Central memory CD8-positive, alpha-beta T cell (primary cell): ENCODE data around the gene TPCN2.

Experiments
- ATAC-seq: fragments of 150-1000 bp; cut with Tn5 transposase; replicated peaks from 2 replicates; pipeline ENCODE4 v1.10.0; 2022; ENCODE audit warnings: mild to moderate bottlenecking, moderate FRiP score, moderate number of reproducible peaks; ENCODE audit not compliant: poor library complexity, severe bottlenecking; ENCODE audit errors: extremely low read depth
- DNase-seq, 2 donors: peaks; one replicate each; pipeline ENCODE4 v3.0.0; 2021; ENCODE audit warnings: low spot score in 2 of 2
- H3K27ac Mint-ChIP-seq: one replicate; pipeline ENCODE4 v1.8.0; 2022; ENCODE audit warnings: low read depth, mild to moderate bottlenecking, moderate library complexity, mixed read lengths
- H3K27me3 Mint-ChIP-seq: one replicate; pipeline ENCODE4 v1.8.0; 2022; ENCODE audit warnings: mixed read lengths
- H3K36me3 Mint-ChIP-seq: one replicate; pipeline ENCODE4 v1.8.0; 2022; ENCODE audit warnings: mild to moderate bottlenecking, moderate library complexity, mixed read lengths; ENCODE audit not compliant: insufficient read depth
- H3K4me1 Mint-ChIP-seq: one replicate; pipeline ENCODE4 v1.8.0; 2022; ENCODE audit warnings: mixed read lengths
- H3K4me3 Mint-ChIP-seq: one replicate; pipeline ENCODE4 v1.8.0; 2022; ENCODE audit warnings: mild to moderate bottlenecking, moderate library complexity, mixed read lengths
- H3K9me3 Mint-ChIP-seq: one replicate; pipeline ENCODE4 v1.8.0; 2022; ENCODE audit warnings: mixed read lengths

TPCN2 gene

DNA sequence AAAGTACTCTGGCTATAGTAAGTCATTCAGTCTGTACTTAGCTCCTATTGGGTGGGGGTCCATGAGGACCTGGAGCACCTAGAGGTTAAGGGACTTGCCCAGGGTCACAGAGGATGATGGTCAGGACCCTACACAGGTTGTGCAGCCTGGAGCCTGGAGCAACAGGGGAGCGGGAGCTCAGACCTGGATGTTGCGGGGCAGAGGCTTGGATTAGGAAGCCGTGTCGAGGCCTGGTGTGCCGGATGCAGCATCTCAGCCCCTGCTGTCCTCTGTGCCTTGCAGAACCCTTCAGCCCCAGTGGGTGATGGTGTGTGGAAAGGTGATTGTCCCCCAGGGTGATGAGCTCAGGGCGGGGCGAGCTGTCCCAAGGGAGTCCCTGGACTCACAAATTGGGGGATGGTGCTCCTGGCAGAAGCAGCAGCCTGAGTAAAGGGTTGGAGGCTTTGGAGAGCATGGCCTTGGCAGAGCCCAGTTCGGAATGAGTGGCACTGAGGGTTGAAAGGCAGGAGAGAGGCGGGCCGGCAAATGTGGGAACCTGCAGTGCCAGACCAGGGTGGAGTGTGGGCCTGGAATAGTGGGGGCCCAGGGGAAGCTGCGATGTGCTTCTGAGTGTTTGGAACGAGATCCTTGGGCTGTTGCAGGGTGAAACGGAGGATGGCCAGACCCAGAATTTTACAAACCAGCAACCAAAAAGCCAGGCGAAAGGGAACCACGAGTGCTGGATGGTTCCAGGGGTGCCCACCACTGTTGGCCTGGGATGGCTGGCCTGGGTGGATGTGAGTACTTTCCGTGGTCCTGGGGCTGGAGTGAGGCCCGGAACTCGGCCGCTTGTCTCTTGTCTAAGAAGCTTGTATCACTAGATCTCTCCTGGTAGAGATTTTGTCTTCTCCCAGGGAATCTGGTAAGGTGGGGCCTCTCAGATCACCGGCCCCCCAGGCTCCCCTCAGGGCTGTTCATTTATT lies 2.9 kb downstream of the TPCN2 start:
- Mint-ChIP-seq H3K9me3 (no peaks in the 10 kb centered on the region), H3K27ac (peak overlapping the region; percentile 64), H3K27me3 (no peaks in the 10 kb centered on the region), H3K4me1 (peaks cover 28% of the 10 kb centered on the region), H3K4me3 (no peak overlapping the region), H3K36me3 (peaks cover 1% of the 10 kb centered on the region)
- DNase-seq (no peak), ATAC-seq (no peak)

- DNase-seq (no peak), ATAC-seq (no peak)
- H3K27me3 Mint-ChIP-seq: no peaks in the 10 kb centered on the region
- peak overlapping the region; percentile 44 for H3K27ac Mint-ChIP-seq
- H3K4me1 Mint-ChIP-seq: peaks cover 28% of the 10 kb centered on the region
- H3K36me3 Mint-ChIP-seq: peaks cover 1% of the 10 kb centered on the region
- H3K4me3 Mint-ChIP-seq: no peak overlapping the region
- no peaks in the 10 kb centered on the region for H3K9me3 Mint-ChIP-seq
Observed at GRCh38 chr11:69052343-69053168, 3.8 kb downstream of the TPCN2 start.

DNA sequence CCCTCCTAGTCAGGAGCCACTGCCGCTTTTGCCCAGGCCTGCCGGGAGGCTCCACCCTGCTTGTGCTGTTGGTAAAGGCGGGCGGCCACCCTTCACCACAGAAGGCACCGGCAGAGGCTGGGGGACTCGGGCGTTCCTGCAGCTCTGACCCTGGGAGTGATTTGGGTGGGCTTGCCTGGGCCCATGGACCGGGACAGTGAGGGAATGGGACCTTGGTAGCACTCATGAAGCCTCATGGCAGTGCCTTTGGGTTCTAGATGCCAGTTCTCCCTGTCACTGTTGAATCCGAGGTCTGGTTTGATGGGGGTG lies 4.4 kb downstream of the TPCN2 start:
- Mint-ChIP-seq H3K4me3 (no peak overlapping the region), H3K36me3 (peaks cover 3% of the 10 kb centered on the region), H3K27me3 (no peaks in the 10 kb centered on the region), H3K9me3 (no peaks in the 10 kb centered on the region), H3K4me1 (peaks cover 23% of the 10 kb centered on the region), H3K27ac (no peak overlapping the region)
- no peak for DNase-seq
- ATAC-seq: no peak

DNA sequence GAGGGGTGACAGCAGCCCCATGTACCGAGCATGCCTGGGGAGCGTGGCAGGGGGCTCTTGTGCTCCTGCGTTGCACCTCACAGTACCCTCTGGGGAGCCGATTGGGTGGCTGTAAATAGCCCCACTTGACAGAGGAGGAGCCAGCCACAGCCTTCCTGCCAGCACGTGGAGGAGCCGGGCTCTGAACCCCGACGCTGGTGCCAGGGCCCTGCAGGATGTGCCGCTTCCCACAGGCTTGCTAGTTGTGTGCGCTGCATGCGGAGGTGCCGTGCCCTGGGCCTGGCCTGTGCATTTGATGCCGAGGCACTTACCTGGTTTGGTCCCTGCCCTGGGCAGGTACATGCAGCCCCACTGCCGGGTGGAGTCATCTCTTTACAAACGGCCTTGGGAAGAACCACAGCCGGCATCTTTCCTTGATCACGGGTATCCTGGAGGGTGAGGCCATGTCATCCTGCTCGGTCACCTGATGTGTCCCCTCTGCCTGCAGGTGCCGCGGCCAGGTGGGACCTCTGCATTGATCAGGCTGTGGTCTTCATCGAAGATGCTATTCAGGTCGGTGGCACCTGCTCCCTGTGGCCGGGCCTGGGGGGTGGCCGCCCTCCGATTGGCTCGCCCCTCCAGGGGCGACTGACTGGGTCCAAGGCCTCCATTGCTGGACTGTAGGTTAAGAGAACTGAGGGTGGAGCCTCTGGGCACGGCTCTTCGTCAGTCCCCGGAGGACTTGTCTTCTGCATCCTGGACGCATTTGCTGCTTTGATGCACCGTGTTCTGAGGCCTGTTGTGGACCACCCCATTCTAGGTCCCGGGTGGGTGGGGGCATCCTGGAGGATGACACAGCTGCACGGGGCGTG lies 5.0 kb downstream of the TPCN2 start:
- H3K27ac Mint-ChIP-seq: no peak overlapping the region
- H3K36me3 Mint-ChIP-seq: peaks cover 3% of the 10 kb centered on the region
- H3K4me3 Mint-ChIP-seq: no peak overlapping the region
- no peaks in the 10 kb centered on the region for H3K9me3 Mint-ChIP-seq
- peaks cover 18% of the 10 kb centered on the region for H3K4me1 Mint-ChIP-seq
- H3K27me3 Mint-ChIP-seq: no peaks in the 10 kb centered on the region
- DNase-seq (no peak), ATAC-seq (no peak)

- Mint-ChIP-seq H3K27me3 (no peaks in the 10 kb centered on the region), H3K4me3 (no peak overlapping the region), H3K27ac (peak overlapping the region; percentile 66), H3K36me3 (peaks cover 4% of the 10 kb centered on the region), H3K4me1 (peaks cover 18% of the 10 kb centered on the region), H3K9me3 (no peaks in the 10 kb centered on the region)
- ATAC-seq: no peak
- DNase-seq: no peak
Observed at GRCh38 chr11:69054397-69055211, 5.9 kb downstream of the TPCN2 start.

DNA sequence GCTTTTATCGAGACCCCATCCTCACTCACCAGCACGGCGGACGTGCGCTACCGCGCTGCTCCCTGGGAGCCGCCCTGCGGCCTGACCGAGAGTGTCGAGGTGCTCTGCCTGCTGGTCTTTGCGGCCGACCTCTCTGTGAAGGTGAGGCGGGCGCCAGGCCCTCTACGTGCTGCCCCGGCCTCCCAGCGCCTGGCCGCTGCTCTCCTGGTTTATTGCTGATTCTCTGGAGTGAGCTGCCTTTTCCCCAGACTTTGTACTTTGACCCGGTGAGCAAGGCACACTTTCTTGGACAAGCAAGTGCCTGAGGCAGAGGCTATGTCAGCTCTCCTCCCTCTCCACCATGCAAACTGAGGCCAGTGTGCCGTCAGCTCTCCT lies 6.5 kb downstream of the TPCN2 start:
- Mint-ChIP-seq H3K4me1 (peaks cover 18% of the 10 kb centered on the region), H3K4me3 (no peak overlapping the region), H3K9me3 (no peaks in the 10 kb centered on the region)

GRCh38 chr11:69055598-69056516 lies 7.1 kb downstream of the TPCN2 start:
- Mint-ChIP-seq H3K4me3 (peak overlapping the region; percentile 56), H3K27me3 (no peaks in the 10 kb centered on the region), H3K9me3 (no peaks in the 10 kb centered on the region), H3K4me1 (peaks cover 18% of the 10 kb centered on the region), H3K27ac (peak overlapping the region; percentile 66), H3K36me3 (peaks cover 5% of the 10 kb centered on the region)
- DNase-seq (peak in 1 of 2 donors; percentile 41), ATAC-seq (peak; percentile 79)

More for the DNA sequence above, 6.5 kb downstream of the TPCN2 start:
- Mint-ChIP-seq H3K36me3 (peaks cover 4% of the 10 kb centered on the region), H3K27me3 (no peaks in the 10 kb centered on the region), H3K27ac (peak overlapping the region; percentile 66)
- DNase-seq (no peak), ATAC-seq (no peak)

DNA sequence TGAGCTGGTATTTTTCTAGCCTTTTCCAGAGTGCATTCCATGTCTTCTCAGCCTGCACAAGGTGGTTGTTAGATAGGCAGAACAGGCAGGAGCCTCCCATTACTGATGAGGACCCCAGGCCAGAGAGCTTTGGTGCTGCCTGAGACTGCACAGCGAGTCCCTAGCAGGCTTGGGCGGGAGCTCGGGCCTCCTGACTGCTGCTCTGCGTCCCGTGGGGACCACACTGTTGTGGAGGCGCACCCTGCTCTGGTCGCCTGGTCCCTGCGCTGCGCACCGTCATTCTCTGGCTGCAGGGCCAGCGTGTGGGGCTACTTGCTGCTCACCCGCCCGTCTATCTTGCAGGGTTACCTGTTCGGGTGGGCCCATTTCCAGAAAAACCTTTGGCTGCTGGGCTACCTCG lies 8.5 kb downstream of the TPCN2 start:
- H3K4me3 Mint-ChIP-seq: no peak overlapping the region
- ATAC-seq (no peak), DNase-seq (no peak)
- peaks cover 6% of the 10 kb centered on the region for H3K36me3 Mint-ChIP-seq
- no peaks in the 10 kb centered on the region for H3K9me3 Mint-ChIP-seq
- peak overlapping the region; percentile 44 for H3K27ac Mint-ChIP-seq
- no peaks in the 10 kb centered on the region for H3K27me3 Mint-ChIP-seq
- H3K4me1 Mint-ChIP-seq: peaks cover 13% of the 10 kb centered on the region

DNA sequence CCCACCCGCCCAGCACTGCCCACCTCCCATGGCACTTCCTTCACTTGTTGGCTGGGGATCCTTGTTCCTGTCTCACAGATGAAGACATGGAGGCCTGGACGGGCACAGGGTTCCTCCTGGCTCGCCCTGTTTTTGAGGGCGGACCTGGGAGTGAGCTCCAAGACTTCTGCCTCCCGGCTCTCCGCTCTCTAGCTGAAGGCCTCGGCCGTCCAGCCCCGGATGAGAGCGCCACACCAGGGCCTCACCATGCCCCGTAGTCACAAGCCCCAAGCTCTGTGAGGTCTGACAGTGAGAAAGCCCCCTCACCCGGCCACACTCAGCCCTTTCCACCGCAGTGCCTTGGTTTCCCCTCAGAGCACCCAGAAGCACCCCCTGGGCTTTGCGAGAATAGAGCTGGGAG lies 9.1 kb downstream of the TPCN2 start:
- no peak overlapping the region for H3K4me3 Mint-ChIP-seq
- H3K36me3 Mint-ChIP-seq: peaks cover 6% of the 10 kb centered on the region

DNA sequence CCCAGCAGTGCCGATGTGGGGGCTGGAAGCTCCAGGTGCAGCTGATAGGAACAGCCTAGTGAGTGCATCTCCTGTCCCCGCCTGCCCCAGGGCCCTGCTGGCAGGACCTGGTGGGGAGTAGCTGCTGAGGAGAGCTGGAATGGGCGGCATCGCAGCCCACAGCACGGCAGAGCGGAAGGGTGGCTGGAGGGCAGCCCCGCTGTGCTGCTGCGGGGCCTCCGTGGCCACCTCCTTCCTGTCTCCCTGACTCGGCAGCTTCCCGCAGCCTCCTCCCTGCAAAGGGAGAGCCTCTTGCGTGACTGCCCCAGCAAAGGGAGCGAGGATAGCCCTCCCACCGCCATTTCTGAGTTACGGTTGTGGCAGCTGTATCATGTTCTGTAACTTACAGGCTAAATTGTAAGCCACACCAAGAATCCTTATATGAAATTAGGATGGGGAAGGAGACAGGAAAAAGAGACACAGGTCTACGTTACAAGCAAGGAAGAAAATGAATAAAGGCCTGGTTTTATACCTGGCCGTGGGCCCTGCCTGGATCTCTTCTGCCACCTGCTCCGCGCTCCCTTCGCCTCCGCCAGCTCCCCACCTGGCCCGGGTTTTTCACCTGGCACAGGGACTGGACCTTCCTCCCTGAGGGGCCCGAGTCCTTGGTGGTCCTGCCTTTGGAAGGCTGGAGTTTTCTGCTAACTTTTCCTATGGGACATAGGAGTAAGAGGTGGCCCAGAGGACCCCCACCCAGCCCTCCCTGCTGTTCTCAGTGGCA lies 10.0 kb downstream of the TPCN2 start:
- Mint-ChIP-seq H3K36me3 (peaks cover 6% of the 10 kb centered on the region), H3K4me1 (peaks cover 13% of the 10 kb centered on the region), H3K4me3 (no peak overlapping the region), H3K27ac (no peak overlapping the region), H3K27me3 (no peaks in the 10 kb centered on the region), H3K9me3 (no peaks in the 10 kb centered on the region)
- ATAC-seq (no peak), DNase-seq (no peak)

More for the DNA sequence above, 9.1 kb downstream of the TPCN2 start:
- no peaks in the 10 kb centered on the region for H3K27me3 Mint-ChIP-seq
- ATAC-seq (no peak), DNase-seq (no peak)
- H3K9me3 Mint-ChIP-seq: no peaks in the 10 kb centered on the region
- peak overlapping the region; percentile 44 for H3K27ac Mint-ChIP-seq
- H3K4me1 Mint-ChIP-seq: peaks cover 13% of the 10 kb centered on the region
